ENCODE data around the gene CFAP20.

DNA sequence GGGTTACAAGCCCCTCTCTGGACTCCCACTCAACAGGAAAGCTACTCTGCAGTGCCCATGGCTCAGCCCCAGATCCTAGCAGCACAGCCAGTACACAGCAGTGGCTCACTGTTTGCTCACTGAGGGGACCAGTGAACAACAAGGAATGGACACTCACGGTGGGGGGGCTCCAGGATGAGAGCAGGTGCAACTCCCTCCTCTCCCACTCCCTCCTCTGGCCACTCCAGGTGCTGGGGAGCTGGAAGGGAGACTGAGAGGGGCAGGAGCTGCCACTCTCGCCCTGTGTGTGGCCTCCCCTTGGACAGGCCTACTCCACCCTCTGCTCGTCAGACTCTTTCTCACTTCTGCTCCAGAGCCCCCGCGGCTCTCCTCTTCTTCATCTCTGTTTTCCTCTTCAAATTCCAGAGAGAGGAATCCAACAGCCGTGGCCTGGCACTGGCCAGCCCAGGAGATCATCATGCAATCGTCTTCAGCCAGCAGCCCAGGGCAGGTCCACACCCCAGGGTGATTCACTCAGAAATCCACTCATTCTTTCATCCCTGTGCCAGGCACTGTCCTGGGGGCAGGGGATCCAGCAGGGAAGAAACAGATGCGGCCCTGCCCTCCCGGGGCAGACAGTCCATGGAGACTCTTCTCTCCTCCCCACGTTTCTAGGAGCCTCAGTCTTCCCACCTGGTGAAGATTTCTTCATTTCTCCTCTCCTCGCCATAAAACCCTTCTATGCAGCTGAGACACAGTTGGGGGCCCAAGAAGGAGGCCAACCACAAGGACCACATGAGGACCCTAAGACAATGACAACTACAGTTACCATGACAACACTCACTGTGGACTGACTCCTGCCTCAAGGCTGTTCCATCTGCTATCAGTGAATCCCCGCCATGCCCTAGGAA, 30.7 kb downstream of the CFAP20 start:
- TF ChIP-seq, protein P1, sequence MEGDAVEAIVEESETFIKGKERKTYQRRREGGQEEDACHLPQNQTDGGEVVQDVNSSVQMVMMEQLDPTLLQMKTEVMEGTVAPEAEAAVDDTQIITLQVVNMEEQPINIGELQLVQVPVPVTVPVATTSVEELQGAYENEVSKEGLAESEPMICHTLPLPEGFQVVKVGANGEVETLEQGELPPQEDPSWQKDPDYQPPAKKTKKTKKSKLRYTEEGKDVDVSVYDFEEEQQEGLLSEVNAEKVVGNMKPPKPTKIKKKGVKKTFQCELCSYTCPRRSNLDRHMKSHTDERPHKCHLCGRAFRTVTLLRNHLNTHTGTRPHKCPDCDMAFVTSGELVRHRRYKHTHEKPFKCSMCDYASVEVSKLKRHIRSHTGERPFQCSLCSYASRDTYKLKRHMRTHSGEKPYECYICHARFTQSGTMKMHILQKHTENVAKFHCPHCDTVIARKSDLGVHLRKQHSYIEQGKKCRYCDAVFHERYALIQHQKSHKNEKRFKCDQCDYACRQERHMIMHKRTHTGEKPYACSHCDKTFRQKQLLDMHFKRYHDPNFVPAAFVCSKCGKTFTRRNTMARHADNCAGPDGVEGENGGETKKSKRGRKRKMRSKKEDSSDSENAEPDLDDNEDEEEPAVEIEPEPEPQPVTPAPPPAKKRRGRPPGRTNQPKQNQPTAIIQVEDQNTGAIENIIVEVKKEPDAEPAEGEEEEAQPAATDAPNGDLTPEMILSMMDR (IDR thresholded peaks at IDR 0.05) = no peak
- no peak for TF ChIP-seq POLR2A (IDR thresholded peaks at IDR 0.05)
